Gastroesophageal sphincter (tissue), 3 donors: Measurements from ENCODE around the gene FZD1.

Experiments used
- EP300 ChIP-seq: sonication (generic); formaldehyde crosslinking; IDR thresholded peaks from one replicate; pipeline ENCODE4 v1.6.1; 2017; ENCODE audit warnings: antibody characterized with exemption, mild to moderate bottlenecking
- TF ChIP-seq, protein P1 (sequence below), 4 experiments: fragments of 200-600 bp in 2 of 4; fragments of 450-650 bp in 2 of 4; sonication (generic) in 1 of 4; IDR thresholded peaks; one replicate each; pipeline ENCODE4 v1.5.1; 2017 to 2019; ENCODE audit warnings: antibody characterized with exemption in 4 of 4, mild to moderate bottlenecking in 2 of 4, moderate library complexity in 2 of 4

DNA sequence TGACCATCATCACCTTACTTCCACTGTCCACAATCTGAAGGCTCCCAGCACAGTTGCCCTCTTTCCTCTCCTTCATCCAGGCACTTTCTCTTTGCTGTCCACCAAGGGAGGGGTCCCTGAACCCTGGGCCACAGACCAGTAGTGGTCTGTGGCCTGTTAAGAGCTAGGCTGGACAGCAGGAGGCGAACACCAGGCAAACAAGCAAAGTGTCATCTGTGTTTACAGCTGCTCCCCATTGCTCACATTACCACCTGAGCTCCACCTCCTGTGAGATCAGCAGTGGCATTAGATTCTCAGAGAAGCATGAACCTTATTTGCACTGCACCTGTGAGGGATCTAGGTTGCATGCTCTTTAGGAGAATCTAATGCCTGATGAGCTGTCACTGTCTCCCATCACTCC, 27.7 kb downstream of the FZD1 start:
- TF ChIP-seq, protein P1, sequence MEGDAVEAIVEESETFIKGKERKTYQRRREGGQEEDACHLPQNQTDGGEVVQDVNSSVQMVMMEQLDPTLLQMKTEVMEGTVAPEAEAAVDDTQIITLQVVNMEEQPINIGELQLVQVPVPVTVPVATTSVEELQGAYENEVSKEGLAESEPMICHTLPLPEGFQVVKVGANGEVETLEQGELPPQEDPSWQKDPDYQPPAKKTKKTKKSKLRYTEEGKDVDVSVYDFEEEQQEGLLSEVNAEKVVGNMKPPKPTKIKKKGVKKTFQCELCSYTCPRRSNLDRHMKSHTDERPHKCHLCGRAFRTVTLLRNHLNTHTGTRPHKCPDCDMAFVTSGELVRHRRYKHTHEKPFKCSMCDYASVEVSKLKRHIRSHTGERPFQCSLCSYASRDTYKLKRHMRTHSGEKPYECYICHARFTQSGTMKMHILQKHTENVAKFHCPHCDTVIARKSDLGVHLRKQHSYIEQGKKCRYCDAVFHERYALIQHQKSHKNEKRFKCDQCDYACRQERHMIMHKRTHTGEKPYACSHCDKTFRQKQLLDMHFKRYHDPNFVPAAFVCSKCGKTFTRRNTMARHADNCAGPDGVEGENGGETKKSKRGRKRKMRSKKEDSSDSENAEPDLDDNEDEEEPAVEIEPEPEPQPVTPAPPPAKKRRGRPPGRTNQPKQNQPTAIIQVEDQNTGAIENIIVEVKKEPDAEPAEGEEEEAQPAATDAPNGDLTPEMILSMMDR (IDR thresholded peaks at IDR 0.05): no peak
- TF ChIP-seq EP300: no peak
